ENCODE measurements around the gene RAP2B. TPM values are rescaled to one million over a fixed set of nuclear protein-coding genes. Genes with fewer than 3 reads are reported as not detected.
"Not testable (repeated sequence)": the region's sequence is repeated elsewhere in the genome, so short reads cannot be mapped to it uniquely, and the experiment has no call there.

Gene RAP2B
- 9.8 TPM for polyA plus RNA-seq

DNA sequence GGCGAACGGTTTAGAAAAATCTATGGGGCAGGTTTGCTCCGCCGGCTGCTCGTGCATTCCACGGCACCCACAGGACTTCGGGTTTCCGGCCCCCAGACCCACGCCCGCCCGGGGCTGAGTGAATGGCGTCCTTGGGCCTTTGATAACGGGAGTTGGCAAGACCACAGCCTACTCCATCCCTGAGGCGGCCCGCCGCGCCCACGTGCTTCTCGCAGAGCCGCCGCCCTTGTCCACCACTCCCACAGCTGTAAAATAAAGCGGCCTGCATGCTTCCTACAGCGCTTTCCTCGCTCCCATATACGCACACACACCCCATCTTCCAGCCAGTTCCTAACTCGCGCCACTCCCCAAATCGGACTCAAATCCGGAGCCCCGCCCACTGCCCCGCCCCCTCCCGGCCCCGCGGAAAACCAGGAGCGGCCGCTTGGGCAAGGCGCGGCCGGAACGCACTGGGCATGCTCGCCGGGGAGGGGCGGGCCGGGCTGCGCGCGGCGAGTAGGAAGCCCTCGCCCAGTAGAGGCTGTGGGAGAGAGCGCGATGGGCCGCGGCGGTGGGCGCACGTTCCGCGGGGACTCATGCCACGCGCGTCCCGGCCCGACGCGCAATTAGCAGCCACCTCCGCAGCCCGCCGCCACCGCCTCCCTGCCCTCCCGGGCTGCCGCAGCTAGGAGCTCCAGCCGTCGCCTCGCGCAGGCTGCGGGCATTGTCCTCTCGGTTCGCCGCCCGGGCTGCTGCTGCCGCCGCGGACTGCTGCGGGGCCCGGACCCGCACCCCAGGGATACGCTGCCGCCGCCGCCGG lies at the start of gene RAP2B:
TSS of gene RAP2B (plus strand) at position 513 of the 799 bp plus-strand sequence. CDS start 468 bp downstream, outside the sequence.
- no peaks in the 10 kb centered on the region for H3K9me3 Mint-ChIP-seq
- peaks cover 38 to 46% (median 39%) of the 10 kb centered on the region in 3 donors for H3K4me1 Mint-ChIP-seq
- H3K4me3 Mint-ChIP-seq: peak within 1 kb of the TSS; percentile 95 to 100 (median 100)
- peak within 1 kb of the TSS; percentile 94 to 98 (median 97) for H3K27ac Mint-ChIP-seq
- H3K27me3 Mint-ChIP-seq: no peaks in the 10 kb centered on the region
- H3K36me3 Mint-ChIP-seq: no peaks in the 10 kb centered on the region

DNA sequence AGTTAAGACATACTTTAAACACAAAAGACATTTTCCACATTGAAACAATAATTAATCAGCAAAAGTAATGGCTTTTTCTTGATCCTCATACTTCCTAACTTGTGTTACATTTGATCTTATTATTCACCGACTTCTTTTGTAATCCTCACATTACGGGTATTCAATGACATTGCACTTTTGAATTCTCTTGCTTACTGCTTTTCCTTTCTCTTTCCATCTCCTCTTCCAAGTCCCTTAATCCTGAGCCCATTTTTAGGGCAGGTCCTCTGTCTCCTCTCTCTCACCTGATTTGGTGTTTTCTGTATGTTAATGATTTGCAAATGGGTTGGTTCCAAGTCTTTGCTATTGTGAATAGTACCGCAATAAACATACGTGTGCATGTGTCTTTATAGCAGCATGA lies 48.5 kb upstream of the RAP2B start:
- Mint-ChIP-seq H3K4me1 (peaks cover 0 to 2% (median 0%) of the 10 kb centered on the region in 3 donors), H3K9me3 (peaks cover 0 to 5% (median 2%) of the 10 kb centered on the region in 3 donors), H3K36me3 (no peaks in the 10 kb centered on the region), H3K27me3 (peaks cover 3% of the 10 kb centered on the region), H3K27ac (no peak overlapping the region), H3K4me3 (no peak overlapping the region)

DNA sequence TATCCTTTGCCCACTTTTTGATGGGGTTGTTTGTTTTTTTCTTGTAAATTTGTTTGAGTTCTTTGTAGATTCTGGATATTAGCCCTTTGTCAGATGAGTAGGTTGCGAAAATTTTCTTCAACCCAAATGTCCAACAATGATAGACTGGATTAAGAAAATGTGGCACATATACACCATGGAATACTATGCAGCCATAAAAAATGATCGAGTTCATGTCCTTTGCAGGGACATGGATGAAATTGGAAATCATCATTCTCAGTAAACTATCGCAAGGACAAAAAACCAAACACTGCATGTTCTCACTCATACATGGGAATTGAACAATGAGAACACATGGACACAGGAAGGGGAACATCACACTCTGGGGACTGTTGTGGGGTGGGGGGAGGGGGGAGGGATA lies 47.8 kb upstream of the RAP2B start:
- H3K4me1 Mint-ChIP-seq, H3K36me3 Mint-ChIP-seq, H3K27me3 Mint-ChIP-seq: not testable (repeated sequence)

DNA sequence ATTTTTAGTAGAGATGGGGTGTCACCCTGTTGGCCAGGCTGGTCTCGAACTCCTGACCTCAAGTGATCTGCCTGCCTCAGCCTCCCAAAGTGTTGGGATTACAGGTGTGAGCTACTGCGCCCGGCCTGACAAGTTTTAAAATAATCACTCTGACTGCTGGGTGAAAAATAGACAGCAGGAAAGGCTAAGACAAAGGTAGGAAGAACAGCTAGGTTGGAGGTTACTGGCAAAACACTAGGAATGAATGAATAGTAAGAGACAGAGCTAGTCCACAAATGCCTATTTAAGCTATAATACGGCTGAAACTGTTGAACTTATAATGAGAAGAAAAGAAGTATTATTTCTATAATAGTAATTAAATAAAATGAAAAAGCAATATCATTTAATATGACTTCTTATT lies 46.7 kb upstream of the RAP2B start:
- H3K9me3 Mint-ChIP-seq: peaks cover 0 to 5% (median 0%) of the 10 kb centered on the region in 3 donors
- no peaks in the 10 kb centered on the region for H3K36me3 Mint-ChIP-seq
- peaks cover 0 to 2% (median 0%) of the 10 kb centered on the region in 3 donors for H3K4me1 Mint-ChIP-seq
- H3K27me3 Mint-ChIP-seq: peaks cover 3% of the 10 kb centered on the region
- H3K4me3 Mint-ChIP-seq: no peak overlapping the region
- H3K27ac Mint-ChIP-seq: no peak overlapping the region

More for the DNA sequence above, 47.8 kb upstream of the RAP2B start:
- not testable (repeated sequence) for H3K27ac Mint-ChIP-seq, H3K4me3 Mint-ChIP-seq, H3K9me3 Mint-ChIP-seq

DNA sequence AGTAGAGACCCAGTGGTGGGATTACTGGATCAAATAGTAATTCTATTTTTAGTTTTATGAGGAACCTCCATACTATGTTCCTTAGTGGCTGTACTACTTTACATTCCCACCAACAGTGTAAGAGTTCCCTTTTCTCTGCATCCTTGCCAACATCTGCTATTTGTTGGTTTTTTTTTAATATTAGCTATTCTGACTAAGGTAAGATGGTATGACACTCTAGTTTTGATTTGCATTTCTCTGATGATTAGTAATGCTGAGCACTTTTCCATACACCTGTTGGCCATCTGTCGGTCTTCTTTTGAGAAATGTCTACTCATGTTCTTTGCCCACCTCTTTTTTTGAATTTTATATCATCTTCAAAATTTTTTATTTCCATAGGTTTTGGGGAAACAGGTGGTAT lies 34.2 kb upstream of the RAP2B start:
- H3K27me3 Mint-ChIP-seq: peaks cover 1% of the 10 kb centered on the region
- no peak overlapping the region for H3K4me3 Mint-ChIP-seq
- no peak overlapping the region for H3K27ac Mint-ChIP-seq
- H3K9me3 Mint-ChIP-seq: peaks cover 2 to 10% (median 6%) of the 10 kb centered on the region in 3 donors
- peaks cover 3% of the 10 kb centered on the region for H3K36me3 Mint-ChIP-seq
- H3K4me1 Mint-ChIP-seq: no peaks in the 10 kb centered on the region

DNA sequence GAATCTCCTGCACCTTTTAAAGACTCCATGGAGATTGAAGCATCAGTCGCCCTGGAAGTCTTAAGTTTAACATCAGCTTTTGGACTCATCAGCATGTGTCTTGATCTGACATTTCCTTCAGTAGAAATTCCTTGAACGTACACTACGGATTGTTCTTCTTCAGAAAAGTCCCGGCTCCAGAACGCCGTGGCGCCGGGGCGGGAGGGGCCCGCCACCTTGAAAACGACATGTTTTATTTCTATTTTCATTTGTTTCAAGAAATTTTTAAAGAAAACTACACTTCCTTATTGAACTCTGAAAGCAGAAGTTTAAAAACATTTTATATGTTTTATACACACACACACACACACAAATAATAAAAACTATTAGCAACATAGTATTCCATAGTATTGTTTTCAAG lies 32.6 kb upstream of the RAP2B start:
- Mint-ChIP-seq H3K4me3 (no peak overlapping the region), H3K36me3 (peaks cover 3% of the 10 kb centered on the region), H3K9me3 (peaks cover 0 to 8% (median 7%) of the 10 kb centered on the region in 3 donors), H3K4me1 (no peaks in the 10 kb centered on the region), H3K27me3 (peaks cover 1% of the 10 kb centered on the region), H3K27ac (no peak overlapping the region)

DNA sequence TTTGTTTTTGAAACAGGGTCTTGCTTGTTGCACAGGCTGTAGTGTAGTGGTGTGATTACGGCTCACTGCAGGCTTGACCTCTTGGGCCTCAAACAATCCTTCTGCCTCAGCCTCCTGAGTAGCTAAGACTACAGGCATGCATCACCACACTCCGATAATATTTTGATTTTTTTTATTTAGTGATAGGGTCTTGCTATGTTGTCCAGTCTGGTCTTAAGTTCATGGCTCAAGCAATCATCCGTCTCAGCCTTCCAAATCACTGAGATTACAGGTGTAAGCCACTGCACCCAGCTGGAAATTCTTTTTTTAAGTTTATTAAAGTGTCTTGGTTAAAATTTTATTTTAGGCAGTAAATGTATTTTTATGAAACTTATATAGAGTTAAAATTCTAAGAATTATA lies 32.2 kb upstream of the RAP2B start:
- Mint-ChIP-seq H3K4me1 (no peaks in the 10 kb centered on the region), H3K9me3 (peaks cover 0 to 8% (median 7%) of the 10 kb centered on the region in 3 donors), H3K27me3 (peaks cover 4% of the 10 kb centered on the region), H3K4me3 (no peak overlapping the region), H3K27ac (no peak overlapping the region), H3K36me3 (peaks cover 3% of the 10 kb centered on the region)

DNA sequence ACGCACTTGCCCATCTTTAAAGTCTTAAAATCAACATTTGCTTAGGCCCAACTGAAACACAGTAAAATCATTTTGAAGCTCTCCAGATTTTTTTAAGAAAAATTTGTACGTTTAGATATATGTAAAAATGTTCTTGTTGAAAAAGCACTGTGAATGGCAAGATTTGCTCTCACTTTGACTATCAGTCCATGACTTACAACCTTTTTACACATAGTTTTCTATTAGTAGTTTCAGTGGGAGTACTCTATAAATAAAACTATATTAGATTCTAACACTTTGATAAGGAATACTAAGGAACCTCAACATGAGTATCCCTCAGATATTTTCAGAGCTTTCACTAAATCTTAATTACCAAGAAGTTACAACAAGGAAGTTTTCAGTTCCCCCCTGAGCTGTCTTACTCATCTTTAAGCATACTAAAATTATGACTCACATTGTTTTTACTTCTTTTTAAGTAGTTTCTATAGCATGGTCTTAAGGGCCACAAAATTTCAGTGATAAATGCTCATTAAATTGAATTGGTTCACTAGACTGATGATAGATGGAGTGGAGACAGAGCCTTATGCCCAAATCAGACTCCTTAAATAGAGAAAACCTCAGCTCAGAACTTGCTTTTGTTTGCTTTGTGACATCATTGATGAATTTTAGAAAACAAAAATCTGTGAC lies 31.6 kb upstream of the RAP2B start:
- peaks cover 4% of the 10 kb centered on the region for H3K27me3 Mint-ChIP-seq
- H3K4me3 Mint-ChIP-seq: no peak overlapping the region
- no peaks in the 10 kb centered on the region for H3K4me1 Mint-ChIP-seq
- H3K27ac Mint-ChIP-seq: no peak overlapping the region
- peaks cover 0 to 7% (median 3%) of the 10 kb centered on the region in 3 donors for H3K9me3 Mint-ChIP-seq
- peaks cover 3% of the 10 kb centered on the region for H3K36me3 Mint-ChIP-seq

DNA sequence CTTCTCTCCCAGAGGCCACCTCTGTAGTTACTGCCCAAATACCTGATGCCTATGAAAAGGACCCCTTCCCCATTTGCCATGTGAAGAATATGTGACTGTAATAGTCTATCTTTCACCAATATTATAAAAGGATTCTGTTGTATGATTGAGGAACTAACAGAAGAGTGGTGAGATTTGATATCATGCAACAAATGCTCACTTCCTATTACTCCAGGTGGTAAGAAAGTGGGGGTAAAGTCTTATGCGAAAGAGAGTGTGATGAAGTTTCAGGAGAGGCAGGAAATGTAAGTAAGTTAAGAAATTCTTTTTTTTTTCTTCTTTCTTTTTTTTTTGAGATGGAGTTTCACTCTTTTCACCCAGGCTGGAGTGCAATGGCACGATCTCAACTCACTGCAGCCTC lies 24.4 kb upstream of the RAP2B start:
- Mint-ChIP-seq H3K36me3 (peaks cover 4% of the 10 kb centered on the region), H3K4me1 (peaks cover 2 to 5% (median 3%) of the 10 kb centered on the region in 3 donors), H3K27me3 (peaks cover 3% of the 10 kb centered on the region), H3K4me3 (no peak overlapping the region), H3K27ac (peak overlapping the region in 1 of 3 donors; percentile 59), H3K9me3 (peaks cover 0 to 1% (median 0%) of the 10 kb centered on the region in 3 donors)

DNA sequence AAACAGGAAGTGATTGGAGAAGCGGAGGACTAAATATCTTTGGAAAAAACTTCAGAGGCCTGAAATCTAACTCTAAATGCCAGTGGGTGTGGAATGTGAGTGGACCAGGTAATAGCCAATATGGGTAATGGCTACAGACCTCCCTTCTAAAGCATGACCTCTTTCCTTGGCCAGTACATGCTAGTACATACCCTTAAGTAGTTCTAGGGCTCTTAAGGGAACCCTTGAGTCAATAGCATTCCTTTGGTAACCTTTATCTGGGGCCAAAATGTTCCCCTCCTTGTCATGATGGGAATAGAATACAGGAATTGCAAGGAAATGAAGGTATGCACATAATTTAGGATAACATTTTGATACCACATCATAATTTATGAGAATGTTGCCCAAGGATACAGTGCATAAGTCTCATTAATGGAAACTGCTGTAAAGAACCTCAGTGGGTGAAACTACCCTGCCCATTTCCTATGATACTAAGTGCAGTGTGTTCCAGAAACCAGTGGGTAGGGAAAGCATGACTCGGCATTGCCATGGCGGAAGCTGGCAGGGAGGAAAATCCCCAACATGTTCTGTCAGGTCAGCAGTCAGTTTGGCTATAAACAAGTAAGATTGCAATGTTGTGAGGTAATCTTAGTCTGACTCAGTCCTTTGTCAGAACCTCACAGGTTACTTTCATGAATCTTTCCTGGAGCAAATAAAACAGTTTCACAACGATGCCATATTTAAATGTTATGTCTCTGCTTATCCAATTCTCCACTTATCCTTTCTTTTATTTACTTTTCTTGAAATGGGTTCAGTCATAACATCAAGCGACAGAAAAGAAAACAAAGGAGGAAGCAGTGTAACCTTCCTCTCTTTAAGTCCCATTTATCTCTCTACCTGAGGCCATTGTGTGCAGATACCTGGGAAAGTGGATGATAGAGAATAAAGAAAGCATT lies 23.5 kb upstream of the RAP2B start:
- H3K9me3 Mint-ChIP-seq: peaks cover 0 to 1% (median 0%) of the 10 kb centered on the region in 3 donors
- H3K4me1 Mint-ChIP-seq: peaks cover 2 to 5% (median 3%) of the 10 kb centered on the region in 3 donors
- no peak overlapping the region for H3K4me3 Mint-ChIP-seq
- H3K27me3 Mint-ChIP-seq: peaks cover 3% of the 10 kb centered on the region
- H3K27ac Mint-ChIP-seq: peak overlapping the region in 1 of 3 donors; percentile 59
- H3K36me3 Mint-ChIP-seq: peaks cover 4% of the 10 kb centered on the region

DNA sequence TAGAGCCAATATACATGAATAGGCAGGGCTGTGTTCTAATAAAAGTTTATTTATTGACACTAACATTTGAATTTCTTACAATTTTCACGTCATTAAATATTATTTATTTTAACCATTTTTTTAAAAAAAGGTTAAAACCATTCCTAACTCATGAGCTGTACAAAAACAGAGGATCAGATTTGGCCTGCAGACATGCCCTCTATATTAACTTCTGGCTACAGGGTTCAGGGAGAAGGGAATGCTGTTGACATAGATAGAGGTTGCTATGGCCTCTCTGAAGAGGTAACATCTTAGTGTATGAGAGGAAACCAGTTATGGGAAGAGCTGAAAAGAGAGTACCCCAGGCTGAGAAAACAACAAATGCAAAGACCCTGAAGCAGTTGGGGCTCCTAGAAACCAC lies 19.1 kb upstream of the RAP2B start:
- Mint-ChIP-seq H3K36me3 (peaks cover 4% of the 10 kb centered on the region), H3K4me1 (no peaks in the 10 kb centered on the region), H3K4me3 (no peak overlapping the region), H3K27me3 (no peaks in the 10 kb centered on the region), H3K27ac (no peak overlapping the region), H3K9me3 (no peaks in the 10 kb centered on the region)

DNA sequence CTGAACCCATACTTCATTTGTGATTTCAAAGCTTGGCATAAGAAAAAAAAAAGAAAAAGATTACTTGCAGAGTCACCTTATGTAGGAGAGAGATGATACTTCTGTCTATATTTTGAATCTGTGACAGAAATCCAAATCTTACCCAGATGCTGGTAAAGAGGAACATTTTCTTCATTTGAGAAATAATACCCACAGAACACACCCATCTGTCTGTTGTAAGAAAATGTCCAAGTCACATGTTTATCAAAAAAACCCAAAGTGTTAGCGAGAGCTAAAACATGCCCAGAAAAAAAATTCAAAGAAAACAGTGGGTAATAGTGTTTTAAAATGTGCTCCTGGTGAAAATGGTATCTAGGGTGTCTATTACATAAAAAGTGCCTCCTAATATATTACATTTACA lies 18.0 kb upstream of the RAP2B start:
- Mint-ChIP-seq H3K27me3 (no peaks in the 10 kb centered on the region), H3K4me3 (no peak overlapping the region), H3K4me1 (no peaks in the 10 kb centered on the region), H3K36me3 (peaks cover 4% of the 10 kb centered on the region), H3K27ac (no peak overlapping the region), H3K9me3 (peaks cover 0 to 5% (median 2%) of the 10 kb centered on the region in 3 donors)

DNA sequence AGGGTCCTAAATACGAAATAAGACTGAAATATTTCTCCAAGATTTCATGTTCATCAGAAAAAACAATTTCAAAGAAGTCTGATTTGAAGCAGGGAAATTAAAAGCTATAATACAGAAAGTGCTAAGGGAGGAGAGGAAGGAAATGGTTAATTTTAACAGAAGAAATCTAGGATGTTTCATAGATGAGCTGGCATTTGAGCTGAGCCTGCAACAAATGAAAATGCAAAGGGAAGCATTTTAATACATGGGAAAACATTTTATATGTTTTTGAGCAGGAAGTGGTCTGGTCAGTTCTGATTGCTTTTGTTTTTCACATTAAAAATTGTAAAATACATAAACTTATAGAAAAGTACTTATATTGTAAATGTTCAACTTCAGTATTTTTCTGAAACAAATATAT lies 17.2 kb upstream of the RAP2B start:
- H3K27ac Mint-ChIP-seq: no peak overlapping the region
- no peaks in the 10 kb centered on the region for H3K4me1 Mint-ChIP-seq
- H3K27me3 Mint-ChIP-seq: no peaks in the 10 kb centered on the region
- H3K9me3 Mint-ChIP-seq: peaks cover 0 to 5% (median 2%) of the 10 kb centered on the region in 3 donors
- H3K4me3 Mint-ChIP-seq: no peak overlapping the region
- H3K36me3 Mint-ChIP-seq: peaks cover 4% of the 10 kb centered on the region

DNA sequence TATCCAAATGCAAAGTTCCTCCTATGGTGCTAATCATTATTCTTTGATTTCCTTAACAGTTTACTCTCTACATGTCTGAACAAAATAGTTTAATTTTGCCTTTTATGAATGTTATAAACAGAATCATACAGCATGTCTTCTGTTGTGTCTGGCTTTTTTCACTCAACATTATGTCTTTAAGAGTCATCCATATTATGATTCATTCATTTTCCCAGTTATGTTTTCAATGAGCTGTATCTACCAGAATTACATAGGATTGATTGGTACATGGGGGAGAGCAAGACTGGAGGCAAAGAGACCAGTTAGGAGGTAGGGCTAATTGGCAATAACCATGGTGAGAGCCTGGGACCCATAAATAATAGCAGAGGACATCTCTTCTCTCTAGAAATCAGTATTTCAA lies 16.6 kb upstream of the RAP2B start:
- Mint-ChIP-seq H3K27me3 (no peaks in the 10 kb centered on the region), H3K27ac (no peak overlapping the region), H3K4me1 (no peaks in the 10 kb centered on the region), H3K4me3 (no peak overlapping the region), H3K36me3 (peaks cover 2% of the 10 kb centered on the region), H3K9me3 (peaks cover 0 to 5% (median 2%) of the 10 kb centered on the region in 3 donors)

All from IgD-negative memory B cell (primary cell).